ENCODE measurements around the gene WNT9A.

WNT9A gene

GRCh38 chr1:227899820-227900449 lies 47.8 kb downstream of the WNT9A start (continued):
- TF ChIP-seq CREB5 (CRISPR knock-in tag; IDR thresholded peaks at IDR 0.05; ENCODE audit: low read depth) = no peak
- no peak for TF ChIP-seq ZC3H10 (CRISPR knock-in tag; IDR thresholded peaks at IDR 0.05)
- no peak for TF ChIP-seq GLIS3 (CRISPR knock-in tag; IDR thresholded peaks at IDR 0.05)
- no peak for TF ChIP-seq RARB (CRISPR knock-in tag; IDR thresholded peaks at IDR 0.05)
- TF ChIP-seq ZNF8 (CRISPR knock-in tag; IDR thresholded peaks at IDR 0.05) = no peak
- no peak for TF ChIP-seq BACH2 (CRISPR knock-in tag; IDR thresholded peaks at IDR 0.05; ENCODE audit: borderline replicate concordance)
- no peak for TF ChIP-seq TOX (CRISPR knock-in tag; IDR thresholded peaks at IDR 0.05; ENCODE audit: borderline replicate concordance)

- no peak for TF ChIP-seq BACH2 (CRISPR knock-in tag; IDR thresholded peaks at IDR 0.05; ENCODE audit: borderline replicate concordance)
- TF ChIP-seq POU6F1 (CRISPR knock-in tag; IDR thresholded peaks at IDR 0.05; ENCODE audit: borderline replicate concordance, low read depth) = no peak
- no peak for TF ChIP-seq ZC3H10 (CRISPR knock-in tag; IDR thresholded peaks at IDR 0.05)
- TF ChIP-seq PATZ1 (CRISPR knock-in tag; IDR thresholded peaks at IDR 0.05; ENCODE audit: borderline replicate concordance) = no peak
- TF ChIP-seq ZFP30 (CRISPR knock-in tag; IDR thresholded peaks at IDR 0.05) = no peak
- TF ChIP-seq RARB (CRISPR knock-in tag; IDR thresholded peaks at IDR 0.05) = no peak
- TF ChIP-seq TCF4 (CRISPR knock-in tag; IDR thresholded peaks at IDR 0.05; ENCODE audit: borderline replicate concordance) = no peak
- no peak for TF ChIP-seq GLIS3 (CRISPR knock-in tag; IDR thresholded peaks at IDR 0.05)
- TF ChIP-seq ZFP3 (CRISPR knock-in tag; IDR thresholded peaks at IDR 0.05) = no peak
- TF ChIP-seq TOX (CRISPR knock-in tag; IDR thresholded peaks at IDR 0.05; ENCODE audit: borderline replicate concordance) = no peak
- no peak for TF ChIP-seq PPARA (CRISPR knock-in tag; IDR thresholded peaks at IDR 0.05; ENCODE audit: borderline replicate concordance)
- no peak; the same call in 2 of the 3 replicates for ATAC-seq
These were observed 48.5 kb downstream of the WNT9A start for GRCh38 chr1:227899141-227899819.

- ATAC-seq = no peak
- no peak for TF ChIP-seq ISL1 (CRISPR knock-in tag; IDR thresholded peaks at IDR 0.05)
- no peak for TF ChIP-seq TSHZ2 (CRISPR knock-in tag; IDR thresholded peaks at IDR 0.05)
- no peak for TF ChIP-seq CSDC2 (CRISPR knock-in tag; IDR thresholded peaks at IDR 0.05)
- no peak for TF ChIP-seq ARNTL (CRISPR knock-in tag; IDR thresholded peaks at IDR 0.05; ENCODE audit: borderline replicate concordance, low read depth)
- TF ChIP-seq ZNF565 (CRISPR knock-in tag; conservative IDR thresholded peaks at IDR 0.05; ENCODE audit: low read depth) = no peak
- TF ChIP-seq POU6F1 (CRISPR knock-in tag; IDR thresholded peaks at IDR 0.05; ENCODE audit: borderline replicate concordance, low read depth) = no peak
- TF ChIP-seq BACH2 (CRISPR knock-in tag; IDR thresholded peaks at IDR 0.05; ENCODE audit: borderline replicate concordance) = no peak
- no peak for TF ChIP-seq ZC3H10 (CRISPR knock-in tag; IDR thresholded peaks at IDR 0.05)
- TF ChIP-seq ZFP3 (CRISPR knock-in tag; IDR thresholded peaks at IDR 0.05) = no peak
- no peak for TF ChIP-seq SNAI2 (CRISPR knock-in tag; IDR thresholded peaks at IDR 0.05)
- no peak for TF ChIP-seq PPARA (CRISPR knock-in tag; IDR thresholded peaks at IDR 0.05; ENCODE audit: borderline replicate concordance)
- no peak for TF ChIP-seq CSRNP3 (CRISPR knock-in tag; IDR thresholded peaks at IDR 0.05)
- no peak for TF ChIP-seq GLIS3 (CRISPR knock-in tag; IDR thresholded peaks at IDR 0.05)
- TF ChIP-seq PATZ1 (CRISPR knock-in tag; IDR thresholded peaks at IDR 0.05; ENCODE audit: borderline replicate concordance) = no peak
- TF ChIP-seq TCF4 (CRISPR knock-in tag; IDR thresholded peaks at IDR 0.05; ENCODE audit: borderline replicate concordance) = no peak
- no peak for TF ChIP-seq ZNF8 (CRISPR knock-in tag; IDR thresholded peaks at IDR 0.05)
- TF ChIP-seq RARB (CRISPR knock-in tag; IDR thresholded peaks at IDR 0.05) = no peak
- TF ChIP-seq TOX (CRISPR knock-in tag; IDR thresholded peaks at IDR 0.05; ENCODE audit: borderline replicate concordance) = no peak
- no peak for TF ChIP-seq ESRRG (CRISPR knock-in tag; IDR thresholded peaks at IDR 0.05)
These were observed 49.1 kb downstream of the WNT9A start for GRCh38 chr1:227898502-227899140.
